Measurements from ENCODE around the gene STMN1. TPM values are rescaled to one million over a fixed set of nuclear protein-coding genes. Genes with fewer than 3 reads are reported as not detected.

Gene STMN1
- total and polyA plus RNA-seq, 7 experiments from 2014 or later = 29.3 to 347 (median 85.2) TPM

- Mint-ChIP-seq H3K27me3 (no peaks in the 10 kb centered on the region), H3K4me3 (peak overlapping the region in 1 of 10 donors; percentile 6), H3K4me1 (peaks cover 7 to 31% (median 11%) of the 10 kb centered on the region in 7 donors), H3K36me3 (peaks cover 0 to 13% (median 0%) of the 10 kb centered on the region in 5 donors), H3K27ac (peak overlapping the region in 8 of 9 donors; percentile 8 to 76 (median 40)), H3K9me3 (no peaks in the 10 kb centered on the region)
- ATAC-seq (peak; percentile 100), DNase-seq (peak; percentile 86 to 96 (median 93))
- Histone ChIP-seq H3K36me3 (ENCODE audit: control insufficient read depth in 2 of 3, insufficient read depth in 3 of 3, low read length in 3 of 3) (peaks cover 0 to 16% (median 4%) of the 10 kb centered on the region in 3 experiments), H3K9me3 (ENCODE audit: control insufficient read depth in 2 of 3, low read length in 3 of 3) (no peaks in the 10 kb centered on the region), H3K4me1 (ENCODE audit: control insufficient read depth in 2 of 2, insufficient read depth in 2 of 2, low read length in 2 of 2) (peaks cover 0 to 9% of the 10 kb centered on the region in 2 donors), H3K27me3 (ENCODE audit: control insufficient read depth in 2 of 2, insufficient read depth in 2 of 2, low read length in 2 of 2) (no peaks in the 10 kb centered on the region), H3K27ac (ENCODE audit: low read depth, low read length) (no peak overlapping the region), H3K4me3 (ENCODE audit: low read length) (no peak overlapping the region)
- POLR2A ChIA-PET = interaction anchor here (0.5 to 13.6 kb wide), 12 partner anchors 10 to 279 kb away, joined by 3 to 226 read pairs (median 6); partner anchors contain the start of genes PAFAH2 and STMN1
- CTCF ChIA-PET = interaction anchor here (0.5 to 17.1 kb wide), 33 partner anchors 8 to 1988 kb away, joined by 3 to 361 read pairs (median 4); partner anchors contain the start of genes DHDDS, PAFAH2 and STMN1
- intact Hi-C loops (cut with micrococcal nuclease) = loop anchor here (1.0 to 5.0 kb wide), 10 partner anchors 10 to 250 kb away; partner anchors contain the start of gene PAFAH2 (in 2 of the 2)
Measured at GRCh38 chr1:25895365-25895990, 10.7 kb downstream of the STMN1 start.

GRCh38 chr1:25893116-25893515 lies 13.1 kb downstream of the STMN1 start:
- Mint-ChIP-seq H3K4me1 (peaks cover 7 to 18% (median 11%) of the 10 kb centered on the region in 7 donors), H3K27me3 (no peaks in the 10 kb centered on the region), H3K9me3 (peaks cover 0 to 1% (median 0%) of the 10 kb centered on the region in 11 donors), H3K36me3 (peaks cover 0 to 4% (median 0%) of the 10 kb centered on the region in 5 donors), H3K27ac (no peak overlapping the region), H3K4me3 (no peak overlapping the region)
- DNase-seq = no peak
- CTCF ChIA-PET = interaction anchor here (1.0 to 17.1 kb wide), 3 partner anchors 13 to 106 kb away, joined by 3 to 361 read pairs (median 3); partner anchors contain the start of genes PAFAH2 and STMN1
- no peak overlapping the region for H3K4me3 ChIP-seq (ENCODE audit: low read length)
- no peak overlapping the region for H3K27ac ChIP-seq (ENCODE audit: low read depth, low read length)
- H3K27me3 ChIP-seq (ENCODE audit: control insufficient read depth in 2 of 2, insufficient read depth in 2 of 2, low read length in 2 of 2) = no peaks in the 10 kb centered on the region
- POLR2A ChIA-PET = interaction anchor here (0.6 to 2.3 kb wide), 4 partner anchors 17 to 109 kb away, joined by 3 to 8 read pairs (median 6); partner anchors contain the start of genes MTFR1L and PAQR7
- no peaks in the 10 kb centered on the region for H3K9me3 ChIP-seq (ENCODE audit: control insufficient read depth in 2 of 3, low read length in 3 of 3)
- peaks cover 0 to 9% of the 10 kb centered on the region in 2 donors for H3K4me1 ChIP-seq (ENCODE audit: control insufficient read depth in 2 of 2, insufficient read depth in 2 of 2, low read length in 2 of 2)
- H3K36me3 ChIP-seq (ENCODE audit: control insufficient read depth in 2 of 3, insufficient read depth in 3 of 3, low read length in 3 of 3) = peaks cover 0 to under 1% (median 0%) of the 10 kb centered on the region in 3 experiments
- intact Hi-C loops (cut with micrococcal nuclease) = no loop called here
- no peak for ATAC-seq

- DNase-seq = no peak
- intact Hi-C loops (cut with micrococcal nuclease) = no loop called here
Measured at GRCh38 chr1:25891606-25892005, 14.6 kb downstream of the STMN1 start.

GRCh38 chr1:25890239-25891034 lies 15.8 kb downstream of the STMN1 start:
- POLR2A ChIA-PET = no interaction called here
- intact Hi-C loops (cut with micrococcal nuclease) = no loop called here
- H3K27ac Mint-ChIP-seq = peak overlapping the region in 1 of 9 donors; percentile 12

More at GRCh38 chr1:25891606-25892005, 14.6 kb downstream of the STMN1 start:
- no peaks in the 10 kb centered on the region for H3K27me3 ChIP-seq (ENCODE audit: control insufficient read depth in 2 of 2, insufficient read depth in 2 of 2, low read length in 2 of 2)
- H3K9me3 ChIP-seq (ENCODE audit: control insufficient read depth in 2 of 3, low read length in 3 of 3) = no peaks in the 10 kb centered on the region
- ChIA-PET POLR2A (no interaction called here), CTCF (interaction anchor here (0.6 to 17.1 kb wide), 3 partner anchors 28 to 108 kb away, joined by 3 to 361 read pairs (median 3); partner anchors contain the start of gene PAFAH2)
- peaks cover 7 to 17% (median 11%) of the 10 kb centered on the region in 7 donors for H3K4me1 Mint-ChIP-seq
- H3K4me3 ChIP-seq (ENCODE audit: low read length) = no peak overlapping the region
- H3K9me3 Mint-ChIP-seq = peaks cover 0 to 1% (median 0%) of the 10 kb centered on the region in 11 donors
- H3K36me3 Mint-ChIP-seq = peaks cover 0 to 4% (median 0%) of the 10 kb centered on the region in 5 donors
- no peak for ATAC-seq
- no peak overlapping the region for H3K27ac Mint-ChIP-seq
- H3K27me3 Mint-ChIP-seq = no peaks in the 10 kb centered on the region
- no peaks in the 10 kb centered on the region for H3K36me3 ChIP-seq (ENCODE audit: control insufficient read depth in 2 of 3, insufficient read depth in 3 of 3, low read length in 3 of 3)
- H3K4me1 ChIP-seq (ENCODE audit: control insufficient read depth in 2 of 2, insufficient read depth in 2 of 2, low read length in 2 of 2) = peaks cover 0 to 9% of the 10 kb centered on the region in 2 donors
- no peak overlapping the region for H3K27ac ChIP-seq (ENCODE audit: low read depth, low read length)
- H3K4me3 Mint-ChIP-seq = no peak overlapping the region

GRCh38 chr1:25889470-25889869 lies 16.7 kb downstream of the STMN1 start:
- intact Hi-C loops (cut with micrococcal nuclease) = no loop called here
- H3K9me3 Mint-ChIP-seq = peaks cover 0 to 1% (median 0%) of the 10 kb centered on the region in 11 donors
- H3K36me3 Mint-ChIP-seq = peaks cover 0 to 2% (median 0%) of the 10 kb centered on the region in 5 donors
- Histone ChIP-seq H3K36me3 (ENCODE audit: control insufficient read depth in 2 of 3, insufficient read depth in 3 of 3, low read length in 3 of 3) (no peaks in the 10 kb centered on the region), H3K27ac (ENCODE audit: low read depth, low read length) (no peak overlapping the region), H3K9me3 (ENCODE audit: control insufficient read depth in 2 of 3, low read length in 3 of 3) (no peaks in the 10 kb centered on the region), H3K4me1 (ENCODE audit: control insufficient read depth in 2 of 2, insufficient read depth in 2 of 2, low read length in 2 of 2) (no peaks in the 10 kb centered on the region), H3K4me3 (ENCODE audit: low read length) (no peak overlapping the region), H3K27me3 (ENCODE audit: control insufficient read depth in 2 of 2, insufficient read depth in 2 of 2, low read length in 2 of 2) (no peaks in the 10 kb centered on the region)
- ChIA-PET CTCF (interaction anchor here (17.1 kb wide), 1 partner anchor 110 kb away, joined by 361 read pairs; the partner anchor contains the start of gene PAFAH2), POLR2A (no interaction called here)
- no peak overlapping the region for H3K4me3 Mint-ChIP-seq
- H3K4me1 Mint-ChIP-seq = peaks cover 0 to 9% (median 0%) of the 10 kb centered on the region in 7 donors
- DNase-seq = no peak
- ATAC-seq = no peak
- no peak overlapping the region for H3K27ac Mint-ChIP-seq
- H3K27me3 Mint-ChIP-seq = no peaks in the 10 kb centered on the region

More at GRCh38 chr1:25890239-25891034, 15.8 kb downstream of the STMN1 start:
- CTCF ChIA-PET = interaction anchor here (0.6 to 17.1 kb wide), 3 partner anchors 18 to 109 kb away, joined by 3 to 361 read pairs (median 3); partner anchors contain the start of gene PAFAH2
- peaks cover 0 to 4% (median 0%) of the 10 kb centered on the region in 5 donors for H3K36me3 Mint-ChIP-seq
- no peak for DNase-seq
- H3K4me1 Mint-ChIP-seq = peaks cover 4 to 13% (median 5%) of the 10 kb centered on the region in 7 donors
- Histone ChIP-seq H3K4me3 (ENCODE audit: low read length) (no peak overlapping the region), H3K36me3 (ENCODE audit: control insufficient read depth in 2 of 3, insufficient read depth in 3 of 3, low read length in 3 of 3) (no peaks in the 10 kb centered on the region), H3K4me1 (ENCODE audit: control insufficient read depth in 2 of 2, insufficient read depth in 2 of 2, low read length in 2 of 2) (peaks cover 0 to 4% of the 10 kb centered on the region in 2 donors), H3K27me3 (ENCODE audit: control insufficient read depth in 2 of 2, insufficient read depth in 2 of 2, low read length in 2 of 2) (no peaks in the 10 kb centered on the region), H3K27ac (ENCODE audit: low read depth, low read length) (no peak overlapping the region), H3K9me3 (ENCODE audit: control insufficient read depth in 2 of 3, low read length in 3 of 3) (no peaks in the 10 kb centered on the region)
- no peaks in the 10 kb centered on the region for H3K27me3 Mint-ChIP-seq
- no peak overlapping the region for H3K4me3 Mint-ChIP-seq
- peaks cover 0 to 1% (median 0%) of the 10 kb centered on the region in 11 donors for H3K9me3 Mint-ChIP-seq
- ATAC-seq = no peak

- Mint-ChIP-seq H3K4me3 (no peak overlapping the region), H3K9me3 (peaks cover 0 to 1% (median 0%) of the 10 kb centered on the region in 11 donors), H3K36me3 (peaks cover 0 to 2% (median 0%) of the 10 kb centered on the region in 5 donors), H3K27me3 (no peaks in the 10 kb centered on the region), H3K4me1 (peaks cover 0 to 9% (median 0%) of the 10 kb centered on the region in 7 donors), H3K27ac (no peak overlapping the region)
- H3K27ac ChIP-seq (ENCODE audit: low read depth, low read length) = no peak overlapping the region
- H3K4me1 ChIP-seq (ENCODE audit: control insufficient read depth in 2 of 2, insufficient read depth in 2 of 2, low read length in 2 of 2) = no peaks in the 10 kb centered on the region
- CTCF ChIA-PET = interaction anchor here (0.5 kb wide), 1 partner anchor 28 kb away, joined by 5 read pairs; no protein-coding TSS in a partner anchor
- no peak overlapping the region for H3K4me3 ChIP-seq (ENCODE audit: low read length)
- POLR2A ChIA-PET = no interaction called here
- intact Hi-C loops (cut with micrococcal nuclease) = no loop called here
- H3K36me3 ChIP-seq (ENCODE audit: control insufficient read depth in 2 of 3, insufficient read depth in 3 of 3, low read length in 3 of 3) = no peaks in the 10 kb centered on the region
- no peaks in the 10 kb centered on the region for H3K27me3 ChIP-seq (ENCODE audit: control insufficient read depth in 2 of 2, insufficient read depth in 2 of 2, low read length in 2 of 2)
- ATAC-seq = no peak
- H3K9me3 ChIP-seq (ENCODE audit: control insufficient read depth in 2 of 3, low read length in 3 of 3) = no peaks in the 10 kb centered on the region
- DNase-seq = no peak
Measured at GRCh38 chr1:25888426-25888987, 17.7 kb downstream of the STMN1 start.

All from naive thymus-derived CD4-positive, alpha-beta T cell (primary cell).